HCT116 (cell line): ENCODE measurements around the gene ATP5F1A. TPM values are rescaled to one million over a fixed set of nuclear protein-coding genes. Genes with fewer than 3 reads are reported as not detected.

Source experiments
- total RNA-seq: library from RNA; stranded (reverse); gene quantifications from one replicate; pipeline ENCODE4 v1.2.1, GENCODE V29; 2021; ENCODE audit not compliant: unreplicated experiment

ATP5F1A gene
- total RNA-seq, 1 experiment from 2014 or later, result 563 TPM

Other genes starting within 250 kb of the ATP5F1A start
- gene EPG5, start 131.0 kb downstream of the ATP5F1A start, total RNA-seq, result 12.9 TPM
- gene PSTPIP2, start 26.0 kb downstream of the ATP5F1A start, total RNA-seq, result 20.0 TPM
- gene HAUS1, start 6.1 kb upstream of the ATP5F1A start, total RNA-seq, result 46.2 TPM